Activated T-cell treated with anti-CD3 and anti-CD28 coated beads for 48 hours (primary cell): ENCODE data around the gene FOXA1.

Experiments
- DNase-seq: peaks from one replicate; pipeline ENCODE4 v3.0.0-alpha.2; 2020; ENCODE audit warnings: low read depth

FOXA1 gene

DNA sequence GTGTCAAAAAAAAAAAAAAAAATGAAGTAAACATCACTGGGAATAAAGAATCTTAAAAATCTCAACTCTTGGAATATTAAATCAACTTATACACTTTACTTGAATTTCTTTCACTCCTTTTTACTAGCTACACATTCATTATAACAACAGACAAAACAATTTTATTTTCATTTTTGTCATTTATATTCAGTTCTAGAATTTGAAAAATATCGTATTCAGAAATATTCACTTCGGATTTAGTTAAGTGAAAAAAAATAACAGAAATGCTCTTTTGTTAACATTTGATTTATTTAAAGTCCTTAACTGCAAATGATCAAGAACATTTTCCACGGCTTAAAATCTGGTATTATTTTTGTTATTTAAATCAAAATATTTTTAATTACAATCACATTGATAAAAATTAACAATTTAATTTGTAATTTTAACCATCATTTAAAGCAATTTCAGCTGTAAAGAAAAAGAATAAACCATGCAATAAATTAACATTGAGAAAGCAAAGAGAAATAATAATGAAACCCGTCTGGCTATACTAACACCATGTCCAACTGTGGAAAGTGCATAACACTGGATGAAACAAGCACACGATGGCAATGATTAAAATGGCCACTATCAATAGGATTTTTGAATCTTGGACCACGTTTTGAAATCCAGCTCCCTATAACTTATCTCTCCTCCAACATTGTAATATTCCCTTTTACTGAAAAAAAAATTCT lies 5.2 kb downstream of the FOXA1 start:
- DNase-seq, result no peak

DNA sequence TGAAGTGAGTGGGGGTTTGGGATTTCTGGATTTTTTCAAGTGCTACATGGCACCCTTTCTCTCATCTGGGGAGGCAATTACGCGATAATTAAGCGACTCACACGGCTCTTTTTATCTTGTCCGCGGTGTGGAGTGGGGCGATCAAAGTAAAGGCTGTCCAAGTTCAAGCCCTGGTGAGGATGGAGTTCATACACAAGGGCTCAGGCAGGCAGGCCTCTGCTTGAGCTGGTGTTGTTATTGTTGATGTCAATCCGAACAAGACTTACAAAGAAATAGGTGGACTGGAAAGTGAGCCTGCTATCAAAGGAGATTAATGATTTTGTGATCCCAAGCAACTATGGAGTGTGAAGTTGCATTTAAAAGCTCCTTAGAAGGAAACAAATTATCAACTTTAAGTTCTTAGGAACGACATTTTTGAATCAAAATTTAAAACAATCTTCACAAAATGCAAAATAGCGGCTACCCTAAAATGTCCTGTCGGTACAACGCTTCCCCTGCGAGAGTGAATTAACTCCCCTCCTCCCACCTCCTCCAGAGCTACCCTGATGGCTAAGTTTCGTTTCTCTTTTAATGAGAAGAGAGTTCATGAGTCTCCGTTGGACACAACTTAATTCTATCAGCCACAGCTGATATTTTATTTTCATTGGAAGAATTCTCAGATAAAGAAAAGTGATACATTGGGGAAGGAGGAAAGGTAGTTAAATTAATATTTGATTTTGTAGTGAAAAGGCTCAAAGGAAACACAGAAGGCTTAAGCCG lies 5.9 kb downstream of the FOXA1 start:
- DNase-seq, result no peak

DNA sequence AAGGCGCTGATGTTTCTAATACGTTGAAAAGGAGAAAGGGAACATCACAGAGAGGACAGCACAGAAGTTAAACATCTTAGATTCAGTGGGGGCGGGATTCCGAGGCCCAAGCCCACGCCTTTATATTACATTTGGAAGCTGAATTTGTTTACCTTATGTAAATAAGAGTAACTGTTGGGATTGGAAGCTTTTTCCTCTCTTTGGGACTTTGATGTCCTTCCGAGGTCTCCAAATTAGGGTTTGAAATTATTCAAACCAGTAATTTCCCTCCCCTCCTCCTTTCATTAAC lies 6.4 kb downstream of the FOXA1 start:
- no peak for DNase-seq

DNA sequence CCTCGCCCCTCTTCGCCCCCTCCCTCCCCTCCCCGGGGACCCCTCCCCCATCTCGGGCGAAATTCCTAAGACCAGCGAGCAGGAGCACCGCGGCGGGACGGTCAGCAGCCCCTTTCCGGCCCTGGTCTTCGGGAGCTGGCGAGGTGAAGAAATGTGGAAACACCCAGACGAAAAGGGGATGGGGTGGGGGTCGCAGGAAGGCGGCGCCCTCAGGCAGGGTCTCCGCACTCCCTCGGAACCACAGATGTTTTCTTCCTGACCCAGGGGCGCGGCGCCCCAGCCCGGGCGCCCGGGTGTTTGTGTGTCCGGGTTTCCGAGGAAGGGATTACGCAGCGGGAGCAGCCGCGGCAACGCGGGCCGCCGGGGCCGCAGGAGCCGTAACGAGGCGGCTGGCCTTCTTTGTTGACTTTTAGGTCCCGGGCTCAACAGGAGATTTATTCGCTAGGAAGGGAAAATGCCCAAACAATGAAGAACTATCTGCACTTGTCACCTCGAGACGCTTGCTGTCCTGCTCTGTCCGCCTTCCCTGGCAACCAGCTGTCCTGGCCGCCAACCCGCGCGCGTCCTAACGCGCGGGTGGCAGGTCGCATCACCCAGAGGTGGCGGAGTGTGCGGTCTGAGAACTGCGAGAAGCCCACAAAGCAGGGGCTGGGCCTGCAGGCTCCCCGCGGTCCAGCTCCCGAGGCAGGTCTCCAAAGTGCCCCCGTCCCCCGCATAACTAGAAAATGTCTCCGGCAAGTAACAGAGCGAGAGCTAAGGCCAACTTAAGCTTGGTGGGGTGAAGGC lies 7.0 kb downstream of the FOXA1 start:
- DNase-seq, result no peak

DNA sequence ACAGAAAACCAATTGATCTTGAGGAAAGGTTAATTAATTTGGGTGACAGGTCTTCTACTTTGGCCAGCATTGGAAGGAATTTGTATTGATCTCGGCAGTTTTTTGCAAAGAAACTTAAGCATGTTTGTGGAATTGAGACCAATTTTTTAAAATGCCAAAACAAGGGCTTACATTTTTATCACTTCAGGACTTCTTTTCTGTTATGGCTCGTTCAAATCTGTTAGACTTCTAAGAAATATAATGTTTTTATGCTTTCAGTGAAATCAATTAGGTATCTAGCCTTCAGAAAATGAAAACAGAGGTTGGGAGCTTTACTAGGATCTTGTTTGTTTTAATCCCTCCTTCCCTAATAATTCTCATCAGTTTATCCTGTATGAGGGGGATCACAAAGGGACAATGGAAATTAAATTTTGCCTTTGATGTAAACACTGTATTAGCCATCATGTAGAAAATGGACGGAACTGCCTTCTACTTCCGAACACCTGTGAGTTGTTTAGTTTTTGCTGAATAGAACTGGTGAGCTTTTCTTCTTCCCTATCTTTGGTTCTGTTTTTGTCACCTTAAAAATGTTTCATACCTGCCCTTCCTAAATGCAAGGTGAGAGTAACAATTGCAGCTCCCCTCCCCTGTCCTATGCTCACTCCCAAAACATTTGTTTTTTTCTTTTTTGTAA lies 7.8 kb downstream of the FOXA1 start:
- DNase-seq, result no peak

DNA sequence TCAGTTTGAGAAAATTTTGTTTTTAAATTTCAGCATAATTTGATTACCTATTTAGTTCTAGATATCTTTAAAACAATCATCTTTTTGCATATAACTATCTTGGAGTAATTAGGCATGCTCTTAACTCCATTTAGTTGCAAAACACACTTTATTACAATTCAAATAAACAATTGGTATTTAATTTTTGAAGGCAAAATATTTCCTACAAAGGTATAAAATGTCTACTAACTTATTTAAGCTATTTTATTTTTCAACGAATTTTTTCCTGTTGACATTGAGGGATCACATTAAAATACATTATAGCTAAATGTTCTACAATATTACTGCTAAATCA lies 8.3 kb downstream of the FOXA1 start:
- DNase-seq, result no peak

DNA sequence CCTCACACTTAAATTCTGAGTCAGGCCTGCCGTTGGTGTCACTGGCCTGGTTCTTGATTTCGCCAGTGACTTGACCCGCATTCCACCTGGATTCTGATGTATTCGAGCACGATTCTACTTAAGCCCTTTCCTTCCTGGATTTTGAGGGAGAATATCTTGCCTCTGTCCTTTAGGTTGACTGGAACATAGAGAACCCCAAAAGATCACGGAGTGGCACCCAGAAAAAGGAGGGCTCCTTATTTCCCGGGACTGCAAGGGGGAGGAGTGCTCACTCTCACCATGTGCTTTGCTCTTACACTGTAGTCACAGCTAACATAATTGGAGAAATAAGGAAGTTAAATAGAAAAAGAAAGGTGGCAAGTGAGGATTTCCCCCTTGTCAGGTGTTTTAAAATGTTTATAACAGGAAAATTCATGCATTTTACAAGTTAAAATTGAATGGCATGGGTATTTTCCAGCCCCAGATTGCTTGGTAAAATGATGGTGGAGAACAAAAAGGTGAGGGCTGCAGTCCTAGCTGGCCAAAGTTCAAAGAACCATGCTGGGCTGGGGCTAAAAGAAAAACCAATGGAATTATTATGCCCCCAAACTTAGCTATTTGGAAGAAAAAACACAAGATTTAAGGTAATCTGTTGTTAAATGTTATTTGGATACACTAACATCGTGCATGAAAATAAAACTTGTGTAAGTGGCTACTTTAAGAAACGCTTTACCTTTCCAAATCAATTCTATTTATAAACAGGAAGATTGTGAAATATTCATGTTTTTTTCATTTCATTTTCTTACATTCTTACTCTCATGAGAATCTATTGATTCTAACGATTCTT lies 8.9 kb downstream of the FOXA1 start:
- DNase-seq, result no peak

DNA sequence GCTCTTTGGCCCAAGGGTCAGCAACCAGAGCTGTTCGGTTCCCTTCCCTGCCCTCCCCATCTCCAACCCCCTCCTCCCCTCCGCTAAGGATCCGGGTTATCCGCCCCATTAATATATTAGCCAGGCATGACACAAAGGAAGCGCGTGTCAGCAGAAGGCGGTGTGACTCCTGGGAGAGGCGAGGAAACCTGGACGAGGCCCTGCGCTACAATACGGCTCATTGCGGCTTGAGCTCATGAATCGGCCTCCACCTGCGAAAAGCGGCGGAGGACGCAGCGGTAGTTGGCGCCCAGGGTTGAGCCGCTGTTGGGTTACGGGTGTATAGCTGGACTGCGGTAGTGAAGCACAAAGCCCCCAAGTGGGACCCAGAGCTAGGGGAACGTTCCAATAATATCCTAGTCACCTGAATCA lies 9.9 kb downstream of the FOXA1 start:
- no peak for DNase-seq

DNA sequence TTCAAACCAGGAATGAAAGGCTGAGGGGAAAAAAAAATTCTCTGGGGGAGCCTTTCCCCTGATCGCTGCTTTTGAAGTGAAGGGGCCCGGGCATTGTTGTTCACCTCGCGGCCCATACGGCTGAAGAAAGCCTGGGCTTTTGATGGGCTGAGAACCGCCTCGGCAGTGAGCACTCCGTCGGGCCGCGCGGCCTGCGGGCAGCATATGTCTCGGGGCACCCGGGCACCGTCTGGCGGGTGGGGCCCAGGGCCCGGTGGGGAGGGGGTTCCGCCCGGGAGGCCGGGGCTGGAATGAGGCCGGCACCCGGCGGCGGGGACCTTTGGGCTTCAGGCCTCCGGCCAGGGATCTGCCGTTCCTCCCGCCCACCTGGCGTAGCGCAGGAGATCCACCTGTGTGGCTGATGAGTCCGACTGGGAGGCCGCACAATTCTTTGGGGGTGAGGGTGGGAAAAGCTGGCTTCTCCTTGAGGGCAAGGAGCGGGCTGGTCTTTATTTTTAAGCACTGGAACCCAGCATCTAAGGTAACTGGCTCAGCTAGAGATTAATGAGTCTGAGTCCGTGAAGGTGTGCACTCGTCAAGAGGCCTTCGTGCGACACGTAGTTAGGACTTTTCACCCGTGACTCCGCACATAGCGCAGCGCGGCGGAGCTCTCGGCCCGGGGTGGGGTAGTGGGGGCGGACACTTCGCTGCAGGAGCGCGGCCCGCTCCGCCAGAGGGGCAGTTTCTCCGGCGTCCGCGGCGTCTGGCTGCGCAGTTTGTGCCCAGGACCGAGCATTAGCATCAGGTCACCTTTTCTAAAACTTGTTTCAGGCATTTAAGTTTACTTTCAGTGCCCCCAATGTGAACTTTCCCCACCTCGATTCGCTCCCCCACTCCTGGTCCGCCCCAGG lies 10.6 kb downstream of the FOXA1 start:
- DNase-seq, result no peak

DNA sequence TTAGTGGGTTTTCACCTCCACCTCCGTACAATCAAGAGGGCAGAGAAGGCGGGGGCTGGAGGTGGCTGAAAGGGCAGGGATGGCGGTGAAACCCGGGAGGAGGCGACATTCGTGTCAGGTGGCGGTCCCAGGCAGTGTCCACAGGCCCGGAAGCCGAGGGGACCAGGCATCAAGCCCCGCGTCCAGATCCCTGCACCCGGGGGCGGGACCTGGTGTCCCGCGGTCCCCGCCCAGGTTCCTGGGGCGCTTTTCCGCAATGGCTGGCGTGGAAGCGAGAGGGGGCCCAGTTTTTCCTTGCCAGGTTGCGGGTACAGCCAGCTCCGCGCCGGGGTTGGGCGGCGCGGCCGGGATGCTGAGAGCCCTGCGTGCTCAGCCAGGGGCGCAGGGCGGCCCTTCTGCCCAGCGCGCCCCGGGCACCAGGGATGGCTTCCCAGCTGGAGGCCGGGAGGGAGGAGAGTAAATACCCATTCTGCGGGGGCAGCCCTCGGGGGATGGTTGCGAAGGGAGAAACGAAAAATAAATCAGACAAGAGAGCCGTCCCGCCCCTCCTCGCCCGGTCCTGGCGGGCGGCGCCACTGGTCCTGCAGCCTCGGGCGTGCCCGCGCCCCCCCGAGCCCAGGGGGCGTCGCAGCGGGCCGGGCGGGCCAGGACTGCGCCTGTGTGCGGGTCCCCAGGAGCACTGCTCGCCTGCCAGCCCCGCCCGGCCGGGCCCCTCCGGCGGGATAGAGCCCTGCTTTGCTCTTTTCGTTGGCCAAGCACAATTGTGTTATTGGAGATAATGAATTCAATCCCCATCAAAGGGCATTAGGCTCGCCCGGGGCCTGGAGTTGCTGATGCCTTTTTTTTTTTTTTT lies 11.5 kb downstream of the FOXA1 start:
- no peak for DNase-seq

DNA sequence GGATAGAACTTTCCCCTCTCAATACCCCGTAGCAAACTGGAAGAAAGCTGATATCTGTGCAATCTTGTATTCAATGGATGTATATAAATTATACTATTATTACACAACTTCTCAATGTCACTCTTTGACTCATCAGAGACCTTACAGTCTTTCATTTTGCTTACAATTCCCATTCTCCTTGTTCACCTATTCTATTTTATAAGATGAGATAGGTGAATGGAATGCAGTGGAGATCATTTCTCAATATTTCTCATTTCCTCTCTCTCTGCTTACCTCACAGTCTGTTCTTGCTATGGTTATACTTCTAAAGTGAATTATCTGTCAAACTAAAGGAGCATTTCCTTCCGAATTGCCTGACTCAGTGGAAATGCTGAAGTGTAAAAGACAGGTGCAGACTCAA lies 14.9 kb downstream of the FOXA1 start:
- no peak for DNase-seq

DNA sequence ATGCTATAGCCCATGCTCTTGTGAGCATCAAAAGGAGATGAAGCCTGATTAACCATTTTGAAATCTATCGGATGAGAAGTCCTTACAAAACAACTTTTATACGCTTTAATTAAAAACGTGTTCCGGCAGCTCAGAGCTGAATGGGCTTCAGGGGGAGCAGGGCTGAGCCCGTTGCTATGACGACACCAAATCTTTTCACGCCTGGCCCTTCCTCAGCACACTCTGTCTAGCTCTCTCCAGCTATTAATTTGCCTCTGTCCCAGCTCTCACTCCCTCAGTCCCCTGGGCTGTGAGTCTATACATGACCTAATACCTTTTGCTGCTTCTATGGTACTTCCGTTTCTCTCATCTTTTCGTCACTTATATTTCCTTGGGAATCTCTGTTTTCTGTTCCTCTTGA lies 15.8 kb downstream of the FOXA1 start:
- no peak for DNase-seq

DNA sequence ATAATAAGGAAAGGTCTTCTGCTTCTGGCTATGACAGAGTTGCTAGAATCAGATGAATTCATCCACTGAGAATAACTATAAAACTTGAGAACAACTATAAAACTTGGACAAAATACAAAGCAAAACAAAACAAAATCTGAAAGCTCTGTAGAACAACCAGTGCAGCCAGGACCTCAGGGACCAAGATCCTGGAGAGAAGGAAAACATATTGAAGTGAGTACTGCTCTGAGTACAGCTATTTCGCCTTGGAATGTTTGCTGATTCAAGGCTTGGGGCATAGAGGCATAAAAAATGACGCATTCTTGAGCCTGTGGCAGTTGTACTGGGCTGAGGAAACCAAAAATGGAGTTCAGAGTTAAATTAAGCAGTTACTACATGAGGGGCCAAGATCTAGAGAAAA lies 21.7 kb downstream of the FOXA1 start:
- no peak for DNase-seq

DNA sequence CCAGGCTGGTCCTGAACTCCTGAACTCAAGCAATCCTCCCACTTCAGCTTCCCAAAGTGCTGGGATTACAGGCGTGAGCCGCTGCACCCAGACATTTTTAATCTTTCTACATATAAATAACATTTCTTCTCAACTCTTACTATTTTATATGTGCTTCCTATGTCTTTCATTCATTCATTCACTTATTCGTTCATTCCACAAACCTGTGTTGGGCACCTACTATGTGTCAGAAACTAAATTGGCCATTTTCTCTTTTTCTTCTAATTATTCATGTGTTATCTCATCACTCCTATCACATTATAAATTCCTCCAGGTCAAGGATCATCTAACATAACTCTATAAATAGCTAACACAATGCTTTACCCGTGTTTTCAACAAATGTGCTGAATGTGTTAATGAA lies 23.7 kb downstream of the FOXA1 start:
- no peak for DNase-seq

DNA sequence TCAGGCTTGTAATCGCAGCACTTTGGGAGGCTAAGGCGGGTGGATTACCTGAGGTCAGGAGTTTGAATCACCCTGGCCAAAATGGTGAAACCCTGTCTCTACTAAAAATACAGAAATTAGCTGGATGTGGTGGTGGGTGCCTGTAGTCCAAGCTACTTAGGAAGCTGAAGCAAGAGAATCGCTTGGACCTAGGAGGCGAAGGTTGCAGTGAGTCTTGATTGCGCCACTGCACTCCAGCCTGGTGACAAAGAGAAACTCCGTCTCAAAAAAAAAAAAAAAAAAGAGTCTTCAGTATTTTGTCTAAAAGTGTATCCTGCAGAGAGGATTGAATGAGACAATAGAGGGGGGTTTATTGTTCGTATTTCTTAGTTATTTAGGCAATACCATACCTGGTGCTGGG lies 25.3 kb downstream of the FOXA1 start:
- no peak for DNase-seq

DNA sequence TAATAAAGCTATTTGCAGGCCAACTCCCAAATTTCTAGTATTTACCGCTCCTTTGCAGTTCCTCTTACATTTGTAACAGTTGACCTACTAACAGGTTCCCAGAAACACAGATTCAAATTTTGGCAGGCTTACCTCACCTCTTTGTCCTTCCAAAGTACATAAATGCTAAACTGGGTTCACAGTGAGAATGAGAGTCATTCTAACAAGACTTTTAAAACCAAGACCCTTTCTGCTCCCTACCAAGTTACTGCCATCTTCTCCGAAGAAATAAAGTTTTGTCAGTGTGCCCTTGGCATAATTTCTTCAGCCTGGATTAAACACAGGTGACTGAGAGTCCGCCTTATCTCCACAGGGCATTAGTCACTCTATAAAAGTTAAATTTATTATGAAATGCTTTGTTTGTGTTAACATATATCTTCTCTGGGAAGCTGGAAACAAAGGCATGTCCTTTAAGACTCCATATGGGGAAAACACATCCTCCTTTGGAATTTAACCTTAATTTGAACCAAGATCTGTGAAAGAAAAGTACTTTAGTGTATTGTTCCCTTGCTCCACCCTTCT lies 28.2 kb downstream of the FOXA1 start:
- DNase-seq, result no peak

DNA sequence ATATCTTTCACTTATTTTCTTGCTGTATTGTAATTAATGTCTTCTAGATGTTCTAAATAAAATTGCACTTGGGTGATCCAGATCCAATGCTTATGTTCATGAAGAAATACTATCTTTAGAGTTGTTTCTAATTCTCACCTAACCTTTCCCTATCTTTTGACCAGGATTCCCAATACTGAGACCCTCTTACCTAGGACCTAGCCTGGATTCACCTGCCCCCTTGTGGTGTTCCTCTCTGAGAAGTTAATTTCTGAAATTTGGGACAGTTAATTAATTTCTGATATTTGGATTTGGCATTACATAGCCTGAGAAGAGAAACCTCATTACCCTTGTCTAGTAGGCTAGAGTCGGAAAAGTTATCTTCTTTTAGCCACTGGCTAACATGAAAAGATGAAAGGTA lies 29.5 kb downstream of the FOXA1 start:
- DNase-seq, result no peak

DNA sequence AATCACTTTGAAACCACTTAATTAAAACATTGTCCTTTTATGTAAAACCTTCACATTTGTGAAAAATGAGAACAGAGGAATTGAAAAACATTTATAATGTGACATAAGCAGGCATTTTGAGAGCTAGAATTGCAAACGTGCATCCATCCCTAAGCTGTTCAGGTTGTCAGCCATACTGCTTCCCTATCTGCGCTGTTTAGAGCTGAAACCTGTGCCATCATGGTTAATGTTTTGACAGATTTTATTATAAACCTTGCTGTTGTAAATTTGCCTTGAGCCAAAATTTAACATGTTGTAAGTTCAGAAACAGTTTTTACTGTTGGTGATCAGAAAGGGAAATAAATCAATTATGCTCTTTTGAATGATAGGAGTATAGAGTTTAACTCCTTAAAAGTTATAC lies 31.9 kb downstream of the FOXA1 start:
- DNase-seq, result no peak

DNA sequence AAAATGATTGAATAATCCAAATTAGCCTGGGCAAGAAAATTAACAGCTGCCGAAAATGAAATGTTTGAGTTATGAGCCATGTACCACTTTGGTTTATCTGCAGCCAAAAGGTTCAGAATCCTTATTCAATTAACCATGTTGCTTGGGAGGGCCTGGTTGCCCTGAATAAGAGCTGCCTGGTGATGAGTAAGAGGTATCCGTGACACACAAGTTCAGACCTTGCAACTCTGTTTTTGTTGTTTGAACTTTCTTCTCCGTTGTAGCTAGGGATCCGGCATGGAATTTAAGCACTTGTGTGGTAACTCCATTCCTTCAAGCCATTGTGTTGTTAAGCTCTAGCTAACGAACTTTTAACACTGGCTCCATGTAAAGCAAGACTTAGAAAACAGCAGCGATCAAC lies 35.7 kb downstream of the FOXA1 start:
- no peak for DNase-seq

DNA sequence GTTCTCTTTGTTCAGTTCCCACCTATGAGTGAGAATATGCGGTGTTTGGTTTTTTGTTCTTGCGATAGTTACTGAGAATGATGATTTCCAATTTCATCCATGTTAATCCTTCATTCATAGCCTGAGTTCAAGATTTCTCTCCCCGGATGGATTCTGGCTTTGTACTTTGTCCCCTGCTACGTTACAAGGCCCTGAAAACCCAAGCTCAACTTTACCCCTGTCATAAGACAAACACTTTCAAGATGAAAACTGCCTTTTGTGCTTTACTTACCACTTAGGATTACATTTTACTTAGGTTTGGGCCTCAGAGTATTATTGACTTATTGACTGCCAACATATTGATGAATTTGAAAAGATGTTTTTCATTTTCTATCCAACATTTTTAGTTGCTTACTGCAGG lies 36.3 kb downstream of the FOXA1 start:
- no peak for DNase-seq
